Measurements from ENCODE around the gene CAPNS1.
"Not testable (repeated sequence)": the region's sequence is repeated elsewhere in the genome, so short reads cannot be mapped to it uniquely, and the experiment has no call there.

Gene CAPNS1

DNA sequence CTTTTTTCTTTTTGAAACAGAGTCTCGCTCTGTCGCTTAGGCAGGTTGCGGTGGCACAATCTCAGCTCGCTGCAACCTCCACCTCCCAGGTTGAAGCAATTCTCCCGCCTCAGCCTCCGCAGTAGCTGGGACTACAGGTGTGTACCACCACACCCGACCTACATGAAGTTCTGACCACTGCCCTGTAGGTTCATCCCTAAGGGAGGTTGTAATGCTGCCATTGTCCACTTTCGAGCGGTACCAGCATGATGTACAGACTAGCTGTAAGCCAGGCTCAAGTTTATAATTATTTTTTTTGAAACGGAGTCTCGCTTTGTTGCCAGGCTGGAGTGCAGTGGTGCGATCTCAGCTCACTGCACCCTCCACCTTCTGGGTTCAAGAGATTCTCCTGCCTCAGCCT is 23.9 kb downstream of the CAPNS1 start:
- no peak overlapping the region for H3K4me3 ChIP-seq (replicated peaks; ENCODE audit: low read depth, low read length)
- no peak for DNase-seq (ENCODE audit: extremely low read depth, low read depth)
- TF ChIP-seq, protein P1, sequence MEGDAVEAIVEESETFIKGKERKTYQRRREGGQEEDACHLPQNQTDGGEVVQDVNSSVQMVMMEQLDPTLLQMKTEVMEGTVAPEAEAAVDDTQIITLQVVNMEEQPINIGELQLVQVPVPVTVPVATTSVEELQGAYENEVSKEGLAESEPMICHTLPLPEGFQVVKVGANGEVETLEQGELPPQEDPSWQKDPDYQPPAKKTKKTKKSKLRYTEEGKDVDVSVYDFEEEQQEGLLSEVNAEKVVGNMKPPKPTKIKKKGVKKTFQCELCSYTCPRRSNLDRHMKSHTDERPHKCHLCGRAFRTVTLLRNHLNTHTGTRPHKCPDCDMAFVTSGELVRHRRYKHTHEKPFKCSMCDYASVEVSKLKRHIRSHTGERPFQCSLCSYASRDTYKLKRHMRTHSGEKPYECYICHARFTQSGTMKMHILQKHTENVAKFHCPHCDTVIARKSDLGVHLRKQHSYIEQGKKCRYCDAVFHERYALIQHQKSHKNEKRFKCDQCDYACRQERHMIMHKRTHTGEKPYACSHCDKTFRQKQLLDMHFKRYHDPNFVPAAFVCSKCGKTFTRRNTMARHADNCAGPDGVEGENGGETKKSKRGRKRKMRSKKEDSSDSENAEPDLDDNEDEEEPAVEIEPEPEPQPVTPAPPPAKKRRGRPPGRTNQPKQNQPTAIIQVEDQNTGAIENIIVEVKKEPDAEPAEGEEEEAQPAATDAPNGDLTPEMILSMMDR (IDR thresholded peaks at IDR 0.05; ENCODE audit: low read depth, low read length, missing control alignments) = no peak

DNA sequence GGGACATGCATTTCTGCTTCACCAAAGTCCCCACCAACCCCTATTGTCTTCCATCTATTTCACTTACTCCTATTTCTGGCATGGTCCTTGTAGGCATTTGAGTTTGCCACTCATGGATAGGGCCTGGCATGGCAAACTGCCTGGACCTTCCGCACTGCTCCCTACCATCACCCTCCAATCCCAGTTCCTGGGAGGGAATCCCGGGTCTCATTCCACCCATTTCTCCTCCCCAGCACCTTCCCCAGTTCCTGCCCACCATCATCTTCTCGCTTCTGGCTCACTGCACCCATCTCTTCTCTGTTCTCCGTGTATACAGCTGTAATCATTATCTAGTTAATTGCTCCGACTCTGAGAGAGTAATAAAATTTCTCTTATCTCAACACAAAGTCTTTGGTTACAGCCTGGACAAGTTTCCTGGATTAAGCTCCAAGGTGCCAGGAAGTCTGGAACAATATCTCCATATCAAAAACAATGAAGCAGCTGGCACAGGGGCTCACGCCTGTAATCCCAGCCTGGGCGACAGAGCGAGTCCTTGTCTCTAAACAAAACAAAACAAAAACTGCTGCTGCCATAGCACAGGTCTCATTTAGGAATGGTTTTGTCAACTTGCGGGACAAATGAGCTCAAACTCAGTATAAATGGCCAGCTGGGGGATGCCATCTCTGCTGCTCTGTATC is 29.4 kb downstream of the CAPNS1 start:
- no peak overlapping the region for H3K4me3 ChIP-seq (replicated peaks; ENCODE audit: low read depth, low read length)
- no peak for DNase-seq (ENCODE audit: extremely low read depth, low read depth)
- TF ChIP-seq, protein P1 (IDR thresholded peaks at IDR 0.05; ENCODE audit: low read depth, low read length, missing control alignments) = no peak

DNA sequence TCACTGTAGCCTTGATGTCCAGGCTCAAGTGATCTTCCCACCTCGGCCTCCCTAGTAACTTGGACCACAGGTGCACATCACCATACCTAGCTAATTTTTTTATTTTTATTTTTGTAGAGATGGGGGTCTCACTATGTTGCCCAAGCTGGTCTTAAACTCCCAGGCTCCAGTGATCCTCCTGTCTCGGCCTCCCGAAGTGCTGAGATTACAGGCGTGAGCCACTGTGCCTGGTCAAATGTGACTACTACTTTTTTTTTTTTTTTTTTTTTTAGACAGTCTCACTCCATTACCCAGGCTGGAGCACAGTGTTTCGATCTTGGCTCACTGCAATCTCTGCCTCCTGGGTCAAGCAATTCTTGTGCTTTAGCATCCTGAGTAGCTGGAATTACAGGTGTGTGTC is 33.0 kb downstream of the CAPNS1 start:
- TF ChIP-seq, protein P1 (IDR thresholded peaks at IDR 0.05; ENCODE audit: low read depth, low read length, missing control alignments) = no peak
- no peak overlapping the region for H3K4me3 ChIP-seq (replicated peaks; ENCODE audit: low read depth, low read length)
- no peak for DNase-seq (ENCODE audit: extremely low read depth, low read depth)

DNA sequence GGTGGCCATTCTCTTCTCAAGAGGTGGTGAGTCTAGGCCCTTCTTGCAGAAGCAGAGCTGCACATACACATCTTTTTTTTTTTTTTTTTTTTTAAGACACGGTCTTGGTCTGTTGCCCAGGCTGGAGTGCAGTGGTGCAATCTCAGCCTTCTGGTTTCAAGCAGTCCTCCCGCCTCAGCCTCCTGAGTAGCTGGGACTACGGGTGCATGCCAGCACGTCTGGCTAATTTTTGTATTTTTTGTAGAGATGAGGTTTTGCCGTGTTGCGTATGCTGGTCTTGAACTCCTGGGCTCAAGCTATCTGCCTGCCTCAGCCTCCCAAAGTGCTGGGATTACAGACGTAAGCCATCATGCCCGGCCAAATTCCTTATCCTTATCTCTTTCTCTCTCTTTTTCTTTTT is 34.0 kb downstream of the CAPNS1 start:
- not testable (repeated sequence) for H3K4me3 ChIP-seq (replicated peaks; ENCODE audit: low read depth, low read length); DNase-seq (ENCODE audit: extremely low read depth, low read depth)

DNA sequence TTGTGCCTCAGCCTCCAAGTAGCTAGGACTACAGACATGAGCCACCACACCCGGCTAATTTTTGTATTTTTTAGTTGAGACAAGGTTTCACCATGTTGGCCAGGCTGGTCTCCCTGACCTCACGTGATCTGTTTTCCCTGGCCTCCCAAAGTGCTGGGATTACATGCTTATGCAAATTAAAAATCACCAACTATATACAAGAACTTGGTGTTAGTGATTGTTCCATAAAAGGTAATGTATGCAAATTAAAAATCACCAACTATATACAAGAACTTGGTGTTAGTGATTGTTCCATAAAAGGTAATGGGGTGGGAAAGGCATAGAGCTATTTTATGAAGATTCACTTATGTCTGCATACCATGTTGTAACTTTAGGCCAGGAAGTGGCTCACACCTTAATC is 39.2 kb downstream of the CAPNS1 start:
- not testable (repeated sequence) for DNase-seq (ENCODE audit: extremely low read depth, low read depth); H3K4me3 ChIP-seq (replicated peaks; ENCODE audit: low read depth, low read length)

DNA sequence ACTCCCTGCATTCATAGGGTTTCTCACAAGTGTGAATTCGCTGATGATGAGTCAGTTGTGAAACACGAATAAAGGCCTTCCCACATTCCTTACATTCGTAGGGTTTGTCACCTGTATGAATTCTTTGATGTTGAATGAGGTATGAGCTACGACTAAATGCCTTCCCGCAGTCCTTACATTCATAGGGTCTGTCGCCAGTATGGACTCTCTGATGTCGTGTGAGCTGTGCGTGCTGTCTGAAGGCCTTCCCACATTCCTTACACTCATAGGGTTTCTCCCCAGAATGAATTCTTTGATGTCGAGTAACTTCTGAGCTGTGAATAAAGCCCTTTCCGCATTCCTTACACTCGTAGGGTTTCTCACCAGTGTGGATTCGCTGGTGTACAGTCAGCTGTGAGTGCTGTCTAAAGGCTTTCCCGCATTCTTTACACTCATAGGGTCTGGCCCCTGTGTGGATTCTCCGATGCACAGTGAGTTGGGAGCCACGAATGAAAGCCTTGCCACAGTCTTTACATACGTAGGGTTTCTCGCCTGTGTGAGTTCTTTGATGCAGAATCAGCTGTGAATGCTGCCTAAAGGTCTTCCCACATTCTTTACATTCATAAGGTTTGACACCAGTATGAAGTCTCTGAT is 42.9 kb downstream of the CAPNS1 start:
- TF ChIP-seq, protein P1 (IDR thresholded peaks at IDR 0.05; ENCODE audit: low read depth, low read length, missing control alignments) = no peak
- no peak overlapping the region for H3K4me3 ChIP-seq (replicated peaks; ENCODE audit: low read depth, low read length)
- DNase-seq (ENCODE audit: extremely low read depth, low read depth) = no peak

DNA sequence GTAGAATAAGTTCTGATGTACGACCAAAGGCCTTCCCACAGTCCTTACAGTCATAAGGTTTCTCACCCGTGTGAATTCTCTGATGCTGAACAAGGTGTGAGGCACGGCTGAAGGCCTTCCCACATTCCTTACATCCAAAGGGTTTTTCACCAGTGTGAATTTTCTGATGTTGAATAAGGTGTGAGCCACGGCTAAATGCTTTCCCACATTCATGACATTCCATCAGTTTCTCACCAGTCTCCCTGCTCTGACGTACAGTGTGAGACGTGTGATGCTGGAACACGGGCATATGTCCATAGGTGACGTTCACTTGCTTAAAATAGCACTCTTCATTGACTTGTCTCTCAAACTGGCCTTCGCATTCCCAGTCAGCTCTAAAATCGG is 43.4 kb downstream of the CAPNS1 start:
- H3K4me3 ChIP-seq (replicated peaks; ENCODE audit: low read depth, low read length) = no peak overlapping the region
- no peak for DNase-seq (ENCODE audit: extremely low read depth, low read depth)
- TF ChIP-seq, protein P1 (IDR thresholded peaks at IDR 0.05; ENCODE audit: low read depth, low read length, missing control alignments) = no peak

DNA sequence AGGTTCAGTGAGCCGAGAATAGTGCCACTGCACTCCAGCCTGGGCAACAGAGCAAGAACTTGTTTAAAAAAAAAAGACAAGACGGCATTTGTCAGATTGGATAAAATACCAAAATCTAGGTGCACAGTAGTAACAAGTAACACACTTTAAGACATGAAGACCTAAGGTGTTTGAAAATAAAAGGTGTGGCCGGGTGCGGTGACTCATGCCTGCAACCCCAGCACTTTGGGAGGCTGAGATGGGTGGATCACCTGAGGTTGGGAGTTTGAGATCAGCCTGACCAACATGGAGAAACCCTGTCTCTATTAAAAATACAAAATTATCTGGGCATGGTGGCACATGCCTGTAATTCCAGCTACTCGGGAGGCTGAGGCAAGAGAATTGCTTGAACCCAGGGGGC is 46.9 kb downstream of the CAPNS1 start:
- H3K4me3 ChIP-seq (replicated peaks; ENCODE audit: low read depth, low read length); DNase-seq (ENCODE audit: extremely low read depth, low read depth): not testable (repeated sequence)

Data from HFF-Myc (cell line).